LNCaP clone FGC (cell line): ENCODE data around the gene TXLNB.

ENCODE experiments used
- DNase-seq: peaks from one replicate; pipeline ENCODE4 v3.0.0-alpha.2; 2011; ENCODE audit warnings: low read depth
- H3K4me3 ChIP-seq: 2 replicates; pipeline ENCODE4 v1.5.1; 2011; ENCODE audit warnings: mild to moderate bottlenecking, low read depth, low read length, control low read depth
- TF ChIP-seq, protein P1 (sequence below): IDR thresholded peaks from 2 replicates; pipeline ENCODE4 v1.5.1; 2012; ENCODE audit warnings: mild to moderate bottlenecking; ENCODE audit not compliant: control insufficient read depth, insufficient read depth; ENCODE audit errors: extremely low read depth

The TXLNB gene

DNA sequence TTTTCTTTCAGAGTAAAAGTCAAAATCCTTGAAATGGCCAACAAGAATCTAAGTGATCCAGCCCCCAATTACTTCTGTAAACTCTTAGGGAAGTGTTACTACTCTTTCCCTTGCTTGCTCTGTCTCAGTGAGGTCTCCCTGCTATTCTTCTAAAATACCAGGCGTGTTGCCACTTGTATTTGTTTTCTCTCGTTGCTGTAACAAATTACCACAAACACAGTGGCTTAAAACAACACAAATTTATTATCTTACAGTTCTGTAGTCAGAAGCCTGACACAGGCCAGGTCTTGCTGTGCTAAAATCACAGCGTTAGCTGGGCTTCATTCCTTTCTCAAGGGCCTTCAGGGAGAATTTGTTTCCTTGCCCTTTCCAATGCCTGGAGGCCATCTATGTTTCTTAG, 97.1 kb downstream of the TXLNB start:
- TF ChIP-seq, protein P1, sequence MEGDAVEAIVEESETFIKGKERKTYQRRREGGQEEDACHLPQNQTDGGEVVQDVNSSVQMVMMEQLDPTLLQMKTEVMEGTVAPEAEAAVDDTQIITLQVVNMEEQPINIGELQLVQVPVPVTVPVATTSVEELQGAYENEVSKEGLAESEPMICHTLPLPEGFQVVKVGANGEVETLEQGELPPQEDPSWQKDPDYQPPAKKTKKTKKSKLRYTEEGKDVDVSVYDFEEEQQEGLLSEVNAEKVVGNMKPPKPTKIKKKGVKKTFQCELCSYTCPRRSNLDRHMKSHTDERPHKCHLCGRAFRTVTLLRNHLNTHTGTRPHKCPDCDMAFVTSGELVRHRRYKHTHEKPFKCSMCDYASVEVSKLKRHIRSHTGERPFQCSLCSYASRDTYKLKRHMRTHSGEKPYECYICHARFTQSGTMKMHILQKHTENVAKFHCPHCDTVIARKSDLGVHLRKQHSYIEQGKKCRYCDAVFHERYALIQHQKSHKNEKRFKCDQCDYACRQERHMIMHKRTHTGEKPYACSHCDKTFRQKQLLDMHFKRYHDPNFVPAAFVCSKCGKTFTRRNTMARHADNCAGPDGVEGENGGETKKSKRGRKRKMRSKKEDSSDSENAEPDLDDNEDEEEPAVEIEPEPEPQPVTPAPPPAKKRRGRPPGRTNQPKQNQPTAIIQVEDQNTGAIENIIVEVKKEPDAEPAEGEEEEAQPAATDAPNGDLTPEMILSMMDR: no peak
- DNase-seq: no peak
- no peak overlapping the region for H3K4me3 ChIP-seq
